Stimulated activated CD8-positive, alpha-beta memory T cell treated with anti-CD3 and anti-CD28 coated beads, Interleukin-12 subunit alpha, Interleukin-12 subunit beta, amount 100 ng/mL, for 24 hours (primary cell): ENCODE data around the gene SRMS.
"Not testable (repeated sequence)": the region's sequence is repeated elsewhere in the genome, so short reads cannot be mapped to it uniquely, and the experiment has no call there.

ENCODE experiments used
- DNase-seq: peaks from one replicate; pipeline ENCODE4 v3.0.0-alpha.2; 2020; ENCODE audit errors: extremely low read depth

SRMS gene

DNA sequence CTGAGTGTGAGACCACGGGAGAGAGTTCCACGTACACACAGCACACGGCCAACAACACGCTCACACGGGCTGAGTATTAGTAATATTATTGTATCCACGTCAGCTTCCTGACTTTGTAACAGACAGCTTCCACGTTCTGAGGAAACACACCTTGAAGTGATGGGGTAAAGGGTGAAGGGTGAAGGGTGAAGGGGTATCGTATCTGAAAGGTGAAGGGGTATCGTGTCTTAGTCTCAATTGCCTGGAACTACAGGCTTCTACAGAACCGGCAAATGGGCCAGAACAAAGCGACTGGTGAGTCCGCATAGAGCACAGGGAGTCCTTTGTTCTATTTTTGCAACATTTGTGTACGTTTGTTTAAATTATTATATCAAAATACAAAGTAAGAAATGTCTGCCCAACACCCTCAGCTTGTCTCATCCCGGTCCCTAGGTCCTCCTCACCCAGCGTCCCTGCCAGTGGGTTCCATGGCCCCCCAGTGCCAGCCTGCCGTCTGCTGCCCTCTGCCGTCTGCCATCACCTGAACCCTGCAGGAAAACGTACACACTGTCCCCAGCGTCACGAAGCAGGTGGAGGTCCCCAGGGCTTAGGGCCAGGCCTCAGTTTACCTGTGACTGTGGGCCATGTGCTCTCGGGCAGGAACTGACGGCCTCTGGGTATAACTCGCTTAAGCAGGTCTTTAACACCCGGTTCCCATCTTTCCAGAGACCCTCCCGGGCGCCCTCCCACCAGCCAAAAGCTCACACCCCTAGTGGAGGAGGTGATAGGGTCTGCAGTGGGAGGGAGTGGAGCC, 30.9 kb upstream of the SRMS start:
- DNase-seq: no peak

GRCh38 chr20:63577317-63577894, 29.9 kb upstream of the SRMS start:
- DNase-seq: no peak

DNA sequence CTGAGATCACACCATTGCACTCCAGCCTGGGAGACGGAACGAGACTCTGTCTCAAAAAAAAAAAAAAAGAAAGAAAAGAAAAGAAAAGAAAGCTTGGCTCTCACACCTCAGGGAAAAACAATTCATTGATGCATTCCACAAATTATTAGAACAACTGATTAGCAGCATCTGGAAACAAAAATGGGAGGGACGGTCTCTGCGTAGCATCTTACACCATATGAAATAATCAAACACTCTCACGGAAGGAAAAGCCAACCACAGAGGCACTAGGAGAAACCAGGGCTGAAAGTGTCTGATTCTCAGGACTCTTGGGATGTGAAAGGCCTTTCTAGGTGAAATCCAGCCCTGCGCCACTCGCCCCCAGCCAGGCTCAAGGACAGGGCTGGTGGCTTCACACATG, 28.8 kb upstream of the SRMS start:
- no peak for DNase-seq

- DNase-seq: no peak
Measured at GRCh38 chr20:63574829-63575743, 27.5 kb upstream of the SRMS start.

GRCh38 chr20:63574156-63574828, 26.7 kb upstream of the SRMS start, which contains the start of gene HELZ2:
HELZ2 (minus strand) TSS chr20:63574239; CDS start chr20:63572385, 1,854 bp downstream.
- no peak for DNase-seq

- no peak for DNase-seq
Measured at GRCh38 chr20:63573647-63574131, 26.1 kb upstream of the SRMS start.

DNA sequence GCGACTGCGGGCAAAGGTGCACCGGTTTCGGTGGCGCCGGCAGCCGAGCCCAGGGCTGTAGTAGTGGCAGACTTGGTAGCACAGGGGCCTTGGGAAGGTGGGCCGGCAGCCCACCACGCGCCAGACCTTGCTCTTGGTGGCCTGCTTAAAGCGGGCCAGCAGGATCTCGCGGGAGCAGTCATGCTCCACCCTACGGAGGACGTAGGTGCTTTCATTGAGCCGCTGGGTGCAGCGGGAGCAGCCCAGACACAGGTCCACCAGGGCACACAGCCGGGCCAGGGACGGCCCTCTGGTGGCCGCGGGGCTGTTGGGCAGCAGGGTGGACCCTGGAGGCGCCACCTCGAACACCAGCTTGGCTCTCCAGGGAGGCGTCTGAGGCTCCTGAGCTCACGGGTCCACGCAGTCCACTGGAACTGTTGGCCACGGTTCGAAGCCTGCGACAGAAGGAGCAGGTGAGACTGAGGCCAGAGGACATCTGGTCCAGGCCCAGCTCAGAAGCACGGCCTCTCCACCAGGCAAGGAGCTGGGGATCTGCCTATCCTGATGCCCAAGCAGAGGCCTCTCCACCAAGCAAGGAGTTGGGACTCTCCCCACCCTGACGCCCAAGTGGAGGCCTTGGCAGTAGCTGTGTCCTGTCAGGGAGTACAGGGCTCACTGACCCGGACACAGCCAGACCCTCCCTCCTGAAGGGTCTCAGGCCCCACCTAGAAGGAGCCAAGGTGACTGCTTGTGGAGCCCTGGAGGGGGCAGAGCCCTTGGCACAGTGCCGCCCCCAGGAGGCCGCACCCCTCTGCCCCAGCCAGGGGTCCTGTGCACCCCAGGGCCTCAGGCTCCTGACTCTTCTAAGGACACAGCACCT, 25.5 kb upstream of the SRMS start:
- no peak for DNase-seq

DNA sequence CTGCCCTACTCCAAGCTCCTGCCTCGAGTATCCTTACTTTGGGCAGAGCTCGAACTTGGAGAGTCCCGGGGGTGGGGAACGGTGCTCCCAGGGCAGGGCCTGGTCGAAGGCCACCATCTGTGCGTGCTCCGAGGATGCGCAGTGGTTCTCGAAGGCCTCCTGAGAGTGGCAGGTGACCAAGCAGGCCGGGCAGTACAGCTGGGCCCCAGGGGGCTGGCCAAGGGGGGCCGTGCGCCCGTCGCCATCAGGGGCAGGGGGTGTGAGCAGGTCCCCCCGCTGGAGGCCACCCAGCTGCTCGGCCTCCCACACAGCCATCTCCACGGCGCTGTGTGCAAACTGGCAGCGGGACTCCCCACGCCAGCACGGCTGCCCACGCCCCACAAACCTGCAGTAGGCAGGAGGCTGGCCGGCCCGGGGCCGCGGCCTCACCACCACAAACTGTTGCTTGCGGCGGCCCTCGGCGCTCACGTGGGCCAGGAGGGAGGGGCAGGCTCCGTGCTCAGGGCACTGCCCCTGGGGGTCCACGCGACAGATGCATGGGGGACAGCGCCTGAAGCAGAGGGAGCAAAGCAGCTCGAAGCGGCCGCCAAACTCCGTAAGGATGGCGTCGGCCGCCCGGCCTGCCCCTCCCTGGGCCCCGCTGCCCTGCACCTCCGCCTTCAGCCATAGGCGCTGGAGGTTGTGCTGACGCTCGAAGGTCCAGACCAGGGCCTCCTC, 24.7 kb upstream of the SRMS start:
- no peak for DNase-seq

DNA sequence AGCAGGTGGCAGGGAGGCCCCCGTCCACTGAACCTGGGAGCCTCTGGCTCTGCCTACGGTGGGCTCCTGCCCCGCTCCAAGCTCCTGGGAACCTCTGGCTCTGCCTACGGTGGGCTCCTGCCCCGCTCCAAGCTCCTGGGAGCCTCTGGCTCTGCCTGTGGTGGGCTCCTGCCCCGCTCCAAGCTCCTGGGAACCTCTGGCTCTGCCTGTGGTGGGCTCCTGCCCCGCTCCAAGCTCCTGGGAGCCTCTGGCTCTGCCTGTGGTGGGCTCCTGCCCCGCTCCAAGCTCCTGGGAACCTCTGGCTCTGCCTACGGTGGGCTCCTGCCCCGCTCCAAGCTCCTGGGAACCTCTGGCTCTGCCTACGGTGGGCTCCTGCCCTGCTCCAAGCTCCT, 23.5 kb upstream of the SRMS start:
- DNase-seq: not testable (repeated sequence)

DNA sequence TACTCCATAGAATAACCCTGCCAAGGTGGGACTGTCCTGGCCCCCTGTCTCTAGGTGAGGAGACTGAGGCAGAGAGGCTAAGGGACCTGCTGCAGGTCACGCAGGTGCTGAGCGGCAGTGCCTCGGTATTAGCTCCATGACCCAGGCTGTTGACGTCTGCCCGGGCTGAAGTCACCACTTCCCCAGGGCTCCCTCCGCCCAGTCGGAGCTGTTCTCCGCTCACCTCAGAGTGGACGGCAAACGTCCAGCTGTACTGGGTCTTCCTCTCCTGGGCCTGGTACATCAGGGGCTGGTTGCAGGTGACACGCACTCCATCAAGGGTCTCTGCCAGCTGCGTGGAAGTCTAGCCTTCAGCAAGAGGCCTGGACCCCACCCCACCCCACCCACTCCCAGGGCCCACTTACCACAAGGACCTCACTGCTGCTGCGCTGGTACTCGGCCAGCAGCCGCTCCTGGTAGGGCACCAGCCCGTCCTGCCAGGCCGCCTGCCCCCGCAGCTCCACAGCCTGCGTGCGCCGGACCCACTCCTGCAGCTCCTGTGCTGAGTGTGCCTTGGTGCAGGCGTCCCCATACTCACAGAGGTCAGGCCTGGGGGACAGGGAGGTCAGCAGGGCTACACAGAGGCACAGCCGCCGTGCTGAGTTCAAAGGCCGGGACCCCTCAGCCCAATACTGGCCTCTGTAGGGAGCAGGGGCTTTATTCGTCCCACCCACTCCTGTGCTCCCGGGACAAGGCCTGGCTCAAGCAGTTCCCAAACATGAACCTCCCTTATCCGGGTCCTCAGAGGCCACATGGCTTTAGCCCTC, 22.9 kb upstream of the SRMS start:
- no peak for DNase-seq

DNA sequence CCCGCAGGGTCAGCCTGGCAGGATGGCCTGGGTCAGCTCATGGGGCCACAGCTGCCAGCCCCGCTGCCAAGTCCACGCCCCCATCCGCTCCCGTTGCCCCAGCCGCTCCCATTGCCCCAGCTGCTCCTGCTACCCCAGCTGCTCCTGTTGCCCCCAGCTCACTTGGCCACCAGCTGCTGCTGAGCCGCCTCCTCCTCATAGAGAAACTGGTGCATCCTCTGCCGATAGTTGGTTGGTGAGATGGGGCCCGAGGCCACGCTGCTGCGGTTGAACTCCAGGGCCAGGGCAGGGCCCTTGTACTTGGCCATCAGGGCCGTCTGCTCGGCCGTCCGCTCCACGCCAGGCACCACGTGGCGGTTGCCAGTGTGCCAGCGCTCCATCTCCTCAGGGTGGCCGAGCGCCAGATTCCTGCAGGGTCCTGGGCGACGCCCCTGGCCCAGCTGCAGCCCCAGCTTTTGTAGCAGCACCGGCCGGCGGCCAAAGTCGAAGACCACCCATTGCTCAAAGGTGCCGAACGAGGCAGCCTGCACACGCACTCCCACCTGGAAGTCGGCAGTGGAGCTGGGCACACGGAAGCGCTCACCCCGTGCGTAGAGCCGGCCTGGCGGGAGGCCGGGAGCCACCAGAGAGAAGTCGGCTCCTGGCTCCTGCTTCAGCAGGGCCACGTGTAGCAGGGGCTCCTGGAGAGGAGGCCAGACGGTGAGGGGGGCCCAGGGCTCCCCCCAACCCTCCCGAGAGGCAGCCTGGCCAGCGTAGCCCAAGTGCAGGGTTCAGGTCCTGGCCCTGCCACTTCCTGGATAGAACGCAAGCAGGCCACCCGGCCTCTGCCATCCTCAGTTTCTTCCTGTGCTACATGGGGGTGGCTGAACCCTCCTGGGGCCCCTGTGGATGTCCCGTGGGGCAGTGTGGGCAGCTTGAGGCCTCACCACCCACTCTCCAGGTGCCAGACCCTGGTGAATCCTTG, 21.7 kb upstream of the SRMS start:
- DNase-seq: no peak

DNA sequence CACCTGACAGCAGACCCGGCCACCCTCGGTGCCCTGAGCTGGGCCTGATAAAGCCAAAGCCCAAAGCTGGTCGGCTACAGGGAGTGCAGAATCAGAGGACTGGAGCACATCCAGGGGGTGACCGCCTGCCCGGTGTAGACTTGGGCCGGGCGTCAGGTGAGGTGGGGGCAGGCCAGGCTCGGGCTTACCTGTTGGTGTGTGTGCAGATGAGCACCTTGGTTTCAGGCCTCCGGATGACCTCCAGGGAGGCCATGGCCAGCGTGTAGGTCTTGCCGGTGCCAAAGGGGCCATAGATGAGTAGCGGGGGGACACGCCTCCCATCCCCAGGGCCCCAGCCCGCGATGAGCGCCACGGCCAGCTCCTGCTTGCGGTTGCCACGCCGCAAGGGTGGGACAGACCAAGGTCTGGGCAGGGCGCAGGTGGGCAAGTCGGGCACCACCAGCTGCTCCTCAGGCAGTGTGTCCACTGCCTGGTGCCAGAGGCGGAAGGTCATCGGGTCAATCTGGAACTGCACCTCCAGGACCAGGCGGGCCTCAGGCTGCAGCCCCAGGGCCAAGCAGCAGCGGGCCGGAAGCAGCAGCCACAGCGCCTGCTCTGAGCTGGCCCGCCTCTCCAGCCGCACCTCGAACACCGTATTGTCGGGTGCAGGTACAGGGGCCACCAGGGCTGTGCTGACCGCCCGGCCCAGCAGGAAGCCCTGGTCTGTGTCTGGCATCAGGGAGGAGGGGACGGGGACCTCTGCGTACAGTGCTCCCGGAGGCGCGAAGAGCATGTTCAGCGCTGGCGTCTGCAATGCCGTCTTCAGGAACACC, 20.8 kb upstream of the SRMS start:
- no peak for DNase-seq

DNA sequence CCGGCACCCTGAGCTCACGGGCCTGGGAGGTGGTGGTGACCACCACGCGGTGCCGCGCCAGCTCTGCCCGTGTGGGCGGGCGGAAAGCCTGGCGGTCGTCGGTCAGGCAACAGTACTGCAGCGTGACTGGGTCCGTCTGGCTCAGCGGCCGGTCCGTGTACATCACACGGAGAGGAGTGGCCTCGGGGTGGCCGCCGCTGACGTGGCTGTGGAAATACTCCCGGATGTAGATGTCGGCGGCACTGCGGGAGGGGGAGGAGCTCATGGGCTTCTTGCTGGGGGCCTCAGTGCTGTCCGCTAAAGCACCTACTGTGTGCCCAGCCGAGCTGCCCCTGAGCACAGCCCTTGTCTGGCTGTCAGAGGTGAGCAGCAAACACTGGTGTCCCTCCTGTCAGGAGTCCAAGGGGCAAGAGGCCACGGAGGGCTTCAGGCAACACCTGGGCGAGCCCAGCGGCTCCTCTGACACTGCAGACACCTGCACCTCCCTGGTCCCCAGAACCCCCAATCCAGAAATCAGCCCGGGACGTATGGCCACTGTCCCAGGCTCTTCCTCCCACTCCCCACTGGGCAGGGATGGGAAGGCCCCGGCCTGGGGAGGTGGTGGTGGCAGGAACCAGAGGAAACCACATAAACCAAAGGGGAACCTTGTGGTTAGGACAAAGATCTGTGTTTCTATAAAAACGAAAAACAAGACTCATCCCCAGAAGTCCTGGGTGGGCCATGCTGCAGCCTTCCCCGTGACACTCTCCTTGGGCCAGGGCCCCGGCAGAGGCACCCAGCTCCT, 20.0 kb upstream of the SRMS start:
- DNase-seq: no peak

GRCh38 chr20:63567136-63567385, 19.5 kb upstream of the SRMS start:
- DNase-seq: no peak

GRCh38 chr20:63566395-63567135, 19.0 kb upstream of the SRMS start:
- DNase-seq: no peak
